HG02973 (cell line): ENCODE results near the gene CACNA2D1.
A peak's percentile ranks its signal among the peaks of the same experiment; 100 is the strongest.

ENCODE experiments used
- ATAC-seq: cut with Tn5 transposase; IDR thresholded peaks from one replicate; pipeline ENCODE4 v1.9.1; 2021; ENCODE audit warnings: moderate library complexity; ENCODE audit not compliant: unreplicated experiment

The CACNA2D1 gene

DNA sequence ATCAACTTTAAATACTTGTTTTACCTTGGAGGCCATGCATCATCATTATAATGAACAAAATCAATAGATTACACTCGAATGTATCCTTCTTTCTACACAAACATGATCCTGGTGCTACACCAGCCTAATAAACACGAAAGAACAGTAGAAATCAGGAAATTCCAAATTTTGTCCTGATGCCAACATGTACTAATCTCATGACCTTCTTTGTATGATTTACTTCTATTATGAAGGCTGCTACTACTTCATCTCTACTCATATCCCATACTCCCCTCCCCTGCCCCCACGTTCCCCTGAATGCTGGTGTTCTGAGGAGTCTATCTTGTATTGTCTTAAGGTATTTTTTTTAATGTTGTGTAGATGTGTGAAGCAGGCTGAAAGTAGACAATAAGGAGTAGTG, 315.0 kb downstream of the CACNA2D1 start:
- no peak for ATAC-seq

DNA sequence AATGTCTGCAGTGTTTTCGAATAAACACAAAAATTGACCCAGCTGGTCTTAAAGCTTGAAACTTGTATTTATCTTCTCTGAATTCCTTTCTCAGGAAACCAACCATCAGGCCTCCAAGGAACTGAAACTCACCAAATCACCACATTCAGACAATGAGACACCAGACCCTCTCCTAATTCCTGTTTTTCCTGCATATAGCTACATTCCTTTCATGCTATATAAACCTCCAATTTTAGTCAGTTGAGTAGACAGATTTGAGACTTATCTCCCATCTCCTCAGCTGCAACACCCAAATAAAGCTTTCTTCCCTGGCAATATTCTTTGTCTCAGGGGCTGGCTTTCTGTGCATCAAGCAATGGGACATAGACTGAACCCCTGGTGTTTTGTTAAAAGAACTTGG, 317.0 kb downstream of the CACNA2D1 start:
- ATAC-seq, result no peak

DNA sequence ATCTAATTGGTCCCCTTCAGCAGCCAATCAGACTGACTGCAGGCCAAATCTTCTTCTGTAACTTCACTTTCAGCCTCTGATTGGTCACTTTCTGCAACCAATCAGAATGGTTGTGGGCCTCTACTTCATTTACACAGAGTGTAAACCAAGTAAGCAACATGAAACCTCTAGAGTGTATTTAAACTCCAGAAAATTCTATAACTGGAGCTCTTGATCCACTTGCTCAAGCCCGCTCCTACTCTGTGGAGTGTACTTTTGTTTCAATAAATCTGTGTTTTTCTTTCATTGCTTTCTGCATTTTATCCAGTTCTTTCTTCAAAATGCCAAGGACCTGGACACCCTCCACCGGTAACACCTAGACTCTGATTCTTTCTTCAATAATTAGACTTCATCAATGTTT, 319.1 kb downstream of the CACNA2D1 start:
- ATAC-seq, result no peak

DNA sequence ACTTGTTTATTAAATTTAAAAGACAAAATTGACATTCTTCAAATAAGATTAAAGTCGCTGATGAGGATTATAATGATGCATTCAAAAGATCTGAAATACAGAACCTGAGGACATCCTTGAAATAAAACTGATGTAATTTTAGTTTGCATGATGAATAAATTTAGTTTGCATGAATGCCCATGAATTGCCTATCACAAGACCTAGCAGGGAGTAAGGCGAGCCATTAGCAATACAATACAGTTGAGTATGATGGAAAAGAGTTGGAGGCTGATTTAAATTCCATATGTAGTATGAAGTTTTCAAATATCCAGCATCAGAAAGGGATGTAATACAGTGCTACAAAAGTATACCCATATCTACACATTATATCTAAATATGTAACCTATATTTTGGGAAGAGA, 321.3 kb downstream of the CACNA2D1 start:
- ATAC-seq, result no peak

DNA sequence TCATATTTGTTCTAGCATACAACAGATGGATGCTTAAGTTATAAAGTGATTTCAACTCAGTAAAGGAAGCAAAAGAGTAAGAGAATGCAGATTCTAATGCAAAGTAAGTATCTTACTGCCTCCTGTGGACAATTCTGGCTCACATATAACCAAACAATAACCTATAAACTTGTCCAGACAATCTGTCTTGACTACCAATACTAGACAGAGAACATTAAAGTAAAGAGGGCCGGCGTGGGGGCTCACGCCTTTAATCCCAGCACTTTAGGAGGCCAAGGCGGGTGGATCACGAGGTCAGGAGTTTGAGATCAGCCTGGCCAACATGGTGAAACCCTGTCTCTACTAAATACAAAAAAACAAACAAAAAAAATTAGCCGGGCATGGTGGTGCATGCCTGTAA, 329.3 kb downstream of the CACNA2D1 start:
- no peak for ATAC-seq

DNA sequence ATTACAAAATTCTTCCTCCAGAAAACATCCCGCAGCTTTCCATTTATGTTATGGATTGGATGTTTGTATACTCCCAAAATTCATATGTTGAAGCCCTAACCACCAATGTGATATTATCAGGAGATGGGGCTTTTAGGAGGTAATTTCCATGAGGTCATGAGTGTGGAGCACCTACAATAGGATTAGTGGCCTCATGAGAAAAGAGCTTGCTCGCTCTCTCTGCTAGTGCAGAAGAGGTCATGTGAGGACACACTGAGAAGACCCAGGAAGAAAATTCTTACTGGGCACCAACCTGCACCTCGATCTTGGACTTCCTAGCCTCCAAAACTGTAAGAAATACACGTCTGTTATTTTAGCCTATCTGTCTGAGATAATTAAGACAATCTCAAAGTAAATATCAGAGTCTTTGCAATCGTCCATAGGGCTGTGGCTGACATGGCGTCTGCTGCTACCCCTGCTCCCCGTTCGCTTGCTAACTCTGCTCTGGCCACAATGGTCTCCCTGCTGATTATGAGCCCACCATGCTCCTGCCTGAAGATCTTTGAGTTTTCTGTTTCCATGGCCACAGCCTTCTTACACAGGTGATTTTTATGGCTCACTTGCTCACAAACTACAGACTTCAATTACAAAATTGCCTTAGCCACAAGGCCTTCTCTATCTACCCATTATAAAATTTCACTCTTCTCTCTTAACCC, 333.3 kb downstream of the CACNA2D1 start:
- no peak for ATAC-seq

DNA sequence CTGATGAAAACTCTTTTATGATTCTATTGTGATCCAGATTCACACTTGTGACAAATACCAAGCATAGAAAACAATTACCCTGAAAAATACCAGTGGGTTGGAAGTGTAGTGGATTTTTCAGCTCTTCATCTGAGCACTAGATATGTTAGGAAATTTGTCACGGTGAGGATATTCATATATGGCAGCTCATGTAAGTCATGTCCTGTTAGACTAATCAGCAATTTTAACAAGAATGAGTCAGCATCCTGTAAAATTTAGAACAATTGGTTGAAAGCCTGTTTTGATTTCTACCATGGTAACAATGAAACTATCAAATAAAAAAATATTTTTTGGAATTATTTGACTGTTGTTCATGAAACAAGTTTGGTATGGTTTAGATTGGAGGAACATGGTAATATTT, 334.3 kb downstream of the CACNA2D1 start:
- ATAC-seq, result no peak

DNA sequence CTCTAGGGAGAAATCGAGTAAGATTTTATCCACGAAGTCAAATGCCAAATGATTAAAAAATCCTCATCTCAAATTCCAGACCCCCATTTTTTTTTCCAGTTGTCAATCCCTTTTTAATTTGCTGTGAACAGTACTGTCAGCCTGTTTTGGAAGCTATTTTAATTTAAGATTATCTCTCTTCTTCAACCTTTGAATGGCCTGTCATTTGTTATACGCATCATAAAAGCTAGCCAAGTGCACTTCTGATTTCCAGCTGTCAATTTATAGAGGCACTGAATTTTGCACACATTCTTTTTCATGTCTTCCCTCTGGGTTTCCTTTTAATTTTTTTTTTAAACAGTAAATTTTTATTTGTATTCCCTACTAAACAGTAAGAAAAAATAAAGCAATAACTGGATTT, 337.4 kb downstream of the CACNA2D1 start:
- no peak for ATAC-seq

DNA sequence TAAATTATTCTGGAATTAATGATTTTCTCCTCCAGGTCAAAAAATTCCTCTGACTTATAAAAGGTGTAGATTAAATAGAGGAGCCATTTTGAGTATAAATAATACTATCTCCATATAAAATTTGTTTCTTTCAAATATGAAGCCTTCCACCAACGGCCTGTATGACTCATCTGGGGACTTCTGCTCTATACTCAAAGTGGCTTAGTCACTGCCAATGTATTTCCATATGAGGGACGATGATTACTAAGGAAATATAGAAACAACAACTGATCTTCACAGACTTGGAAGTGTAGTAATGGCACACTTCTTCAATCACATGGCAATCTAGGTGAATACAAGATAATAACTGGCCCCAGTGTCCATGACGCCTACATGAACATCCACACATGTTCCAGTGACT, 338.1 kb downstream of the CACNA2D1 start:
- ATAC-seq, result no peak

DNA sequence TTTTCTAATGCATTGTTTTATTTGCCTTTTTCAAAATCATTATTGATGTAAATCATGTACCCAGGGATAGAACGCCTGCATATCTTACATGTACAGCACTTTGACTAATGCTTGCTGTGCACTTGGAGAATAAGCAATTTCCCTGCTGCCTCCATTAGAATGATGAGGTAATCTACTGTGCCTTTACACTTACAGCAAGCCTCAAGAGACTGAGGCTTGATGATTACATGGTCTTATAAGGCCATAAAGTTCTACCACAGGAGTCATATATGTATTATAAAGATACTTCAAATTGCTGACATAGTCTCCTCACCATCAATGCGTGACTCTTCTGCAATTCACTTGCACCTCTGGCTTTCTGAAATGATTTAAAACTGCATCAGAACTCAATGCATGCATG, 345.2 kb downstream of the CACNA2D1 start:
- ATAC-seq, result no peak

DNA sequence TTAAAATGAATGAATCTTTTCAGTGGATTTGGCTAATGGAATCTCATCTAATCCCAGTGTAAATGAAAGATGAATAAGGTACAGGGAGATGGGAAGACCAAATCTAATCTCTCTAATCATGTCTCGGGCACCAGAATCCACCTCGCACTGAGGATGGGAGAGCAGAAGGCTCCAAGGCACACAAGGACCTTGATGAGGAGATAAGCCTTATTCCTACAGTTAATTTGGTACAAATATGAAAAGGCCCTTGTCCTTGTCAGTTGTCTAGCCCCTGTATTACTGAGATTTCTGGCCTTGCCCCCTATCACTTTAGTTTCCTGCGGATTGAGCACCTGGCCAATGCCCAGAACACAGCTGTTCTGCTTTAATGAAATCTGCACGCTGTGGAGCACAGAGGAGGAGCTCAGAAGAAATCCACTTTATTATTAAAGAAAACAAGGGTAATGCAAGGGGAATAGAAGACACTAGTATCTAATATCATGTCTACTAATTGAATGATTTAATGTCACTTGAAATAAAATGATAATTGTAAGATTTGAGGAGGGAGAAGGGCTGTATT, 352.4 kb downstream of the CACNA2D1 start:
- no peak for ATAC-seq

DNA sequence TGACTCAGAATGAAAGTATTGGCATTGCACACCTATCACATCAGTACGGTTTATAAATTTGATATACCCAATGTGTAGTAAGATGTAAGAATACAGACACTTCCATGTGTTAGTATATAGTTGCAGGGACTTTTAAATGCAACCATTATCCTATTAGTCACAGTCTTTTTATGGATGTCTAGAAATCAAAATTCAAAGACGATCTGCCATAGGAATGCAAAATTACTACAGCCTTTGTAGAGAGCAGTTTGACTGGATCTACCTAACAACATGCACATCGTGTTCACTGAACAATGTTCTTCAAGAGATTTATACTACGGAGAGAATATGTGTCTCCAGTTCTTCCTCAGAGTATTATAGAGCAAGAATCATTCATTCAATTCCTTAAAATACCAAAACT, 356.5 kb downstream of the CACNA2D1 start:
- no peak for ATAC-seq

DNA sequence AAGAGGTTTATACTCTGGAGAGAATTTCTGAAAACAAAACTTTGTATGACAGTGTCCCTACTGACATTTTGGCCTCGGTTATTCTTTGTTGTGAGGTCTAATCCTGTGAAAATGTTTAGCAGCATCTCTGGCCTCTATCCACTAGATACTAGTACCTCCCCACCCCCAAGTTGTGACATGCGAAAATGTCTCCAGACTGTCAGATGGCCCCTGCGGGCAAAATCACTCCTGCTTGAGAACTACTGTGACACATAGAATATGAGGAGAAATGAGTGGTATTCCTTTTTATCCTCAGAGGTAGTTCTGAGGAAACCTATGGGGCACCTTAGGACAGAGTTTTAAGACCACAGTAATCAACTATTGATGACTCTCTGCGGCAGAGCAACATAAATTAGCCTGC, 358.5 kb downstream of the CACNA2D1 start:
- no peak for ATAC-seq

DNA sequence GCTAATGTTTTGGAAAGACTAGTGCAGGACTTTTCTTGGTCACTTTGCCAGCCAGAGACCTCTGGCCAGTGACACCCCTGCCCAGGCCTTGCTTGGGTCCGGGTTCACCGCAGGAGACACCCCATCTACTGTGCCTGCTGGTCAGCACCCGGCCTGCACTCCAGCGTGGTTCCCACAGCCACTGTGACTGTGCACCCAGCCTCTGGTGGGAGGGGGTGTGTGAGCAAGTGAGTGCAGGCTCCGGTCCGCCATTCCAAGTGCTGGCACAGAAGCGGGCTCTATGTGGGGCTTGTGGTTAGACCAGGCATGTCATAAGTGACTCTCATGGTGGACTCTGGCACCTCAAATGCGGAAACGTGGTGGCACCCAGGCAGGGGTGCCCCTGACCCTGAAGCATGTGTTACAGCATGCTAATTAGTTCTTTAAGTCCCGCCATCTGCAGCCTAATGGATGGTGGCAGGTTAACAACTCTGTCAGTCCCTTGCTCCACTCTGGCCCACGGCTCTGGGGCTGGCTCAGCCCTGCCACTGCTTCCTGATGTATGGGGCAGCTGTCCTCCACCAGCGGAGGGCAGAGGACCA, 361.8 kb downstream of the CACNA2D1 start:
- no peak for ATAC-seq

DNA sequence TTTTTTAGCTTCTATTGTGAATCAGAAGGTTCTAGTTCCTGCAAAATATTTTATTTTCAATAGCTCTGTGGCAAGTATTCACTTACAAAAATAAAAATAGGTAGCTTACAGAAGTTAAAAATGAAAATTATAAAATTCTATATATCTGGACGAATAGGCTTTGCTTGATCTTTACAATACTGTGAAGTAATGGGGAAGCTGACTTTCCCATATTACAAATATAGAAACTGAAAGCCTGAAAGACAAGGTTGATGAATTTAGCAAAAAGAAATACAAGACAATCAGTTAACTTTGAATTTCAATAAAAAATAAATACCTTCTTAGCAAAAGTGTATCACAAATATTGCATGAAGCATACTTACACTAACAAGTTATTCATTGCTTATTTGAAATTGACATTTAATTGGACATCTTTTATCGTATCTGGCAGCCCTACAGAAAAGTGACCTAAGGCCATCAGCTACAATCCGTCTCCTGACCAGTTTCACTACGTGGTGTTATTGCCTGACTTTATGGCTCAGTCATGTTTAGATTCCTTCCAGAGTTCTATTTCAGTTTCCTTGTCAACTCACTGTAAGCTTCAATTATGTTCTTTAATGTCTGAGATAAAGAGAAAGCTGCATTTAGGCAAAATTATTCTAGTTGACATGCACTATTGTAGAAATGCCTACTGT, 363.2 kb downstream of the CACNA2D1 start:
- peak; percentile 47 for ATAC-seq

DNA sequence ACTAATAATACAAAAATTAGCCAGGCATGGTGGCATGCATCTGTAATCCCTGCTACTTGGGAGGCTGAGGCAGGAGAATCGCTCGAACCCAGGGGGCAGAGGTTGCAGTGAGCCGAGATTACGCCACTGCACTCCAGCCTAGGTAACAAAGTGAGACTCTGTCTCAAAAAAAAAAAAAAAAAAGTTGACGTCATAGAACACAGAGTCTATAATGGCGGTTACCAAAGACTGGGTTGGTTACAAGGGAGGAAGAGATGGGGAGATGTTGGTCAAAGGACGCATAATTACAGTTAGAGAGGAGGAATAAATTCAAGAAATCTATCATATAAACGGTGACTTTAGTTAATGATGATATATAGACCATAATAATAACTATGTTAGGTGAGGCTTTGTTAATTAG, 364.1 kb downstream of the CACNA2D1 start:
- no peak for ATAC-seq

DNA sequence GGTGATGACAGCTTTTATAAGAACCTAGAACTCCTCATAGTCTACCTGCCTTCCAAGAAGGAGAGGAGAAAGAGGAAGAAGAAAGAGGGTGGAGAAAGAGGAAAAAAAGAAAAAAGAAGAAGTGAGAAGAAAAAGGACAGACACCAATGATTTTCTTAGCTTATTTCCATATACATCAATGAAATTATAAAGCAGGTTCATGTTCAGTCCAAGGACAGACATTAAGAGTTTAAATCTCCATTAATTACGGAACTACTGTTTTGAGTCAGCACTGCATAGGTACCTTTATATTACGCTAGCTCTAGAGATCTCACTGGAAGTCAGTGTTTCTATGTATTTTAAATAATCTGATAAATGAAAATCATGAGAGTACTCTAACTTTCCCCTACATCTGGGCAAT, 364.8 kb downstream of the CACNA2D1 start:
- ATAC-seq, result no peak

DNA sequence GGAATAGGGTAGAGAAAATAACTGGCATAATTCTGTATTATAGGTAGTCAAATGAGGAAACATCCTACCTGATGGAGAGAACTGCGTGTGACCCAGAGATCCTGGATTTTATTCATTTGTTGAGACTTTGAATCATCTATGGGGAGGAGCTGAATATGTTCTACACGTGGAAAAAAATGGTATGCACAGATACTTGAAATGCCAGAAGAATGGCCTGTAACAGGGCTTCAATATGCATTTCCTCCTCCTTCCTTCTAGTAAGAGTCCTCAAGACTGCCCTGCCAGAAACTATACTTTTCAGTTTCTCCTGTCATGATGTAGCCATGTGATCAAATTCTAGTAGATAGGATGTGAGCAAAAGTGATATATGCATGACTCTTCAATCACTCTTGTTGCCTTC, 372.1 kb downstream of the CACNA2D1 start:
- no peak for ATAC-seq

DNA sequence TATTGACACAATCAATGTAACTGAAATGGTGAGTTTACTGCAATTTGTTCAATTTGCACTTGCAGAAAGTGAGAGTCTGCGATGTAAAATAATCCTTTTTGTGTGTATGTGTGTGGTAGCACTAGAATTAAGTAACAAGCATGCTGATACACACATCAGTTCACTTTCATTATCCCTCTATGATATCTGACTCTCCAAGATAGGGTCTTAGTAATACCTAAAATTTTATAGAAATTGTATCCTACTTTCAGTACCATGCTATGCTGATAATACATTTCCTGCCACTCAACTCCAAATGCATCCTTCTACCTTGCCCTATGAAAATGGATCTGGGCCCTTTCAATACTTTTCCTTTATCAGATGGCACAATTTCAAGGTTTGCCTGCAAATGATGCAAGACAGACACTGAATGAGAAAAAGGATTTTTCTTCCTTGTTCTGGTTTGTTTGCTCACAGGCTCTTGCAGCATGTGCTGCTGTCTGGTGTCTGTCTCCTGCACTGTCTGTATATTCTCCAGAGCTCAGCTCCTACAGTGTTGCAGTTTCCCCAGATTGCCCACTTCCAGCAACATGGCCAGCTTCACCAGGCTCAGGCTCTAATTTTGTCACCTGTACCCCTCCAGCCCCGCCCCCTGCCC, 375.8 kb downstream of the CACNA2D1 start:
- no peak for ATAC-seq

DNA sequence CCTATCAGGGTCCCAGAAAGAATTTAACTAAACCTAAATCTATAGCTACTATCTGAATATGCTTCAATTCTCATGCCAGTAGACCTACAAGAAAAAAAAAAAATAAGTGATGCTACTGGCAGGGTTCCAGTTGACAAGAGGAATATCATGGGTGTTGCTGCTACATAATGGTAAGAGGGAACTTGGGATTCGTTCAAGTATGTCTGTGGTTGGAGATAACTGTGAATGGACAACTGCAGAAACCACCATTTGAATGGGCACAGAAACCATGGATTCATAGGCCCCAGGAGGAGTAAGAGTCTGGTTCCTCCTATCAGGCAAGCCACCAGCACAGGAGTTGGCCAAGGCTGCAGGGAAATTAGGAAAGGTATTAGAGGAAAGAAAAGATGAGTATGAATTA, 386.1 kb downstream of the CACNA2D1 start:
- ATAC-seq, result no peak

DNA sequence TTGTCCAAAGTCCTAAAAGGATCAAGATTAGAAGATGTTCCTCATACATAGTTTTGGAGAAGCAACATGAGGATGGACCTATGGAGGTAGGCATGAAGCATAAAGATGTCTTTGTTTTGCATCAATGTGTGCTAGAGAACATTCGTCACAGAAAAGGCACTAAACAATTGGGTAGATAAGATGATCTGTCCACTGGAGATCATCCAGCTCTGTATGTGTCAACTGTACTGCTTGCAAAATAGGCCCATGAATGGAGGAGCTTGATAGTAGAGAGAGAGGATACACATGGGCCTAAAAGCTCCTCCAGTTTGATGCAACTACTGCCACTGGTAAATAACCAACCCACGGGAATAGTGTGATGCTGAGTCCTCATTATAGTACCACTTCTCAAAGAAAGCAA, 387.3 kb downstream of the CACNA2D1 start:
- ATAC-seq, result no peak

DNA sequence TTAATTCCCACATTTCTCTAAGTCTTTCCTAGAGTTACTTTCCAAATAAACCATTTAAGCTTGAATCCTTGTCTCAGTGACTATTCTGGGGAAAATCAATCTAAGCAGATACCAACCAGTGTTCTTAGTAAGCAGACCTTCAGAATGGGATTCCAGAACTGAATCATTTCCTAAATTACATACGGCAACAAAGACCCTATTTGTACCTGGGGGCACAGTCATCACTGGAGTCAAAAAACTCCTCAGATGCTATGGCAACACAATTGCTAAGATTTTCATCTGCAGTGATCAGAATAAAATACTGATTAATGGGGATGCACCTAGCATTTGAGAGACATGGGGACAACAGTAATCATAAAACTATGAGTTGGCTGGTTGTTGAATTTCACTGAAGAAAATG, 389.0 kb downstream of the CACNA2D1 start:
- ATAC-seq, result no peak
